IMR-90 (cell line): Measurements from ENCODE around the gene TMA16. TPM values are rescaled to one million over a fixed set of nuclear protein-coding genes. Genes with fewer than 3 reads are reported as not detected.

ENCODE experiments used
- polyA plus RNA-seq, 3 experiments: library from polyadenylated mRNA; depleted of rRNA; stranded (reverse); fragments of >200 nt; gene quantifications; 2 replicates each; pipeline ENCODE4 v1.2.3, GENCODE V29; 2012; ENCODE audit warnings: low replicate concordance in 1 of 3
- total RNA-seq: library from RNA; depleted of rRNA; stranded (reverse); fragments of >200 nt; gene quantifications from 2 replicates; pipeline ENCODE4 v1.2.3, GENCODE V29; 2012; rRNA removed

The TMA16 gene
- total and polyA plus RNA-seq, 2 of the 4 experiments (the other 2 are of a cell fraction): 9.3 to 19.8 TPM

Other genes with a start within 250 kb of the TMA16 start
- under 0.01 TPM in 2 replicates for gene NPY1R, start 162.1 kb upstream of the TMA16 start, total RNA-seq
- not detected in 2 replicates for gene NPY1R, start 162.1 kb upstream of the TMA16 start, polyA plus RNA-seq (2012; rRNA removed)
- gene NPY5R, start 150.8 kb upstream of the TMA16 start, total RNA-seq: not detected in 2 replicates
- gene NPY5R, start 150.8 kb upstream of the TMA16 start, polyA plus RNA-seq (2012; rRNA removed): not detected in 2 replicates
- not detected in 2 replicates for gene TKTL2, start 20.9 kb upstream of the TMA16 start, total RNA-seq
- not detected in 2 replicates for gene TKTL2, start 20.9 kb upstream of the TMA16 start, polyA plus RNA-seq (2012; rRNA removed)